Liver (tissue), 3 donors: Measurements from ENCODE around the gene PRELID2.

Experiments used
- GABPA ChIP-seq, 2 donors: IDR thresholded peaks in 1 of 2; conservative IDR thresholded peaks in 1 of 2; 2 replicates each; pipeline ENCODE4 v1.6.1; 2016; ENCODE audit warnings: antibody characterized with exemption in 2 of 2, mild to moderate bottlenecking in 1 of 2, moderate library complexity in 1 of 2
- HNF4G ChIP-seq: IDR thresholded peaks from 2 replicates; pipeline ENCODE4 v1.6.1; 2016; ENCODE audit warnings: antibody characterized with exemption
- JUND ChIP-seq, 2 donors: IDR thresholded peaks; 2 replicates each; pipeline ENCODE4 v1.6.1; 2016; ENCODE audit warnings: antibody characterized with exemption in 2 of 2
- RAD21 ChIP-seq, 2 donors: IDR thresholded peaks; 2 replicates each; pipeline ENCODE4 v1.6.1; 2016; ENCODE audit warnings: antibody characterized with exemption in 2 of 2, mild to moderate bottlenecking in 2 of 2
- RXRA ChIP-seq, 2 donors: IDR thresholded peaks; 2 replicates each; pipeline ENCODE4 v1.6.1; 2017 to 2018; ENCODE audit warnings: antibody characterized with exemption in 2 of 2, mild to moderate bottlenecking in 1 of 2
- SP1 ChIP-seq: IDR thresholded peaks from 2 replicates; pipeline ENCODE4 v1.6.1; 2018; ENCODE audit warnings: antibody characterized with exemption, mild to moderate bottlenecking
- TAF1 ChIP-seq: conservative IDR thresholded peaks from 2 replicates; pipeline ENCODE4 v1.6.1; 2016; ENCODE audit warnings: antibody characterized with exemption, mild to moderate bottlenecking
- YY1 ChIP-seq: IDR thresholded peaks from 2 replicates; pipeline ENCODE4 v1.6.1; 2016; ENCODE audit warnings: antibody characterized with exemption, mild to moderate bottlenecking
- TF ChIP-seq, protein P1 (sequence below): fragments of 150-350 bp; IDR thresholded peaks from 2 replicates; pipeline ENCODE4 v1.5.1; 2017; ENCODE audit warnings: improper control_type of control experiment, low read depth, low read length; ENCODE audit not compliant: missing input control
- TF ChIP-seq, protein P2 (sequence below): IDR thresholded peaks from 2 replicates; pipeline ENCODE4 v1.6.1; 2016; ENCODE audit warnings: antibody characterized with exemption, mild to moderate bottlenecking
- TF ChIP-seq, protein P3 (sequence below): IDR thresholded peaks from 2 replicates; pipeline ENCODE4 v1.6.1; 2016; ENCODE audit warnings: antibody characterized with exemption
- TF ChIP-seq, protein P4 (sequence below): IDR thresholded peaks from 2 replicates; pipeline ENCODE4 v1.6.1; 2016; ENCODE audit warnings: antibody characterized with exemption
- TF ChIP-seq, protein P5 (sequence below): IDR thresholded peaks from 2 replicates; pipeline ENCODE4 v1.6.1; 2016; ENCODE audit warnings: antibody characterized with exemption
- donor health status: healthy.
- donor health status: healthy.

DNA sequence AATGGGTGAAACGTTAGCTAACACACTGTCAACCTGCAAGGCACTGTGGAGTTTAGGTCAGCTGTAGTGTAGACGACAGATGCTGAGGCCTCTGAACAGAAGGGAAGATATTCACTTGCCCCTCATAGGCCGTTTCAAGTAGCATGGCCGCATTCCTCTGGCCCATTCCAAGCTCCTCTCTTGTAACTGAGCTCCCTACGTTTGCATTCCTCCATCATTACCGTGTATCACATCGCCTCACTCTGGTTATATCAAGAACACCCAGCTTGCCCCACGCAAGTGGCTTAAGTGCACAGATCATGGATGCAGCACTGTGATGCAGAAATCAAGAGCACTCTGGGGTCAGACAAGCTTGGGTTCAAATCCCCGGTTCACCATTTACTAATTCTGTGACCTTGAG, 43.3 kb downstream of the PRELID2 start:
- TF ChIP-seq, protein P1, sequence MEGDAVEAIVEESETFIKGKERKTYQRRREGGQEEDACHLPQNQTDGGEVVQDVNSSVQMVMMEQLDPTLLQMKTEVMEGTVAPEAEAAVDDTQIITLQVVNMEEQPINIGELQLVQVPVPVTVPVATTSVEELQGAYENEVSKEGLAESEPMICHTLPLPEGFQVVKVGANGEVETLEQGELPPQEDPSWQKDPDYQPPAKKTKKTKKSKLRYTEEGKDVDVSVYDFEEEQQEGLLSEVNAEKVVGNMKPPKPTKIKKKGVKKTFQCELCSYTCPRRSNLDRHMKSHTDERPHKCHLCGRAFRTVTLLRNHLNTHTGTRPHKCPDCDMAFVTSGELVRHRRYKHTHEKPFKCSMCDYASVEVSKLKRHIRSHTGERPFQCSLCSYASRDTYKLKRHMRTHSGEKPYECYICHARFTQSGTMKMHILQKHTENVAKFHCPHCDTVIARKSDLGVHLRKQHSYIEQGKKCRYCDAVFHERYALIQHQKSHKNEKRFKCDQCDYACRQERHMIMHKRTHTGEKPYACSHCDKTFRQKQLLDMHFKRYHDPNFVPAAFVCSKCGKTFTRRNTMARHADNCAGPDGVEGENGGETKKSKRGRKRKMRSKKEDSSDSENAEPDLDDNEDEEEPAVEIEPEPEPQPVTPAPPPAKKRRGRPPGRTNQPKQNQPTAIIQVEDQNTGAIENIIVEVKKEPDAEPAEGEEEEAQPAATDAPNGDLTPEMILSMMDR, result no peak
- TF ChIP-seq, protein P2, sequence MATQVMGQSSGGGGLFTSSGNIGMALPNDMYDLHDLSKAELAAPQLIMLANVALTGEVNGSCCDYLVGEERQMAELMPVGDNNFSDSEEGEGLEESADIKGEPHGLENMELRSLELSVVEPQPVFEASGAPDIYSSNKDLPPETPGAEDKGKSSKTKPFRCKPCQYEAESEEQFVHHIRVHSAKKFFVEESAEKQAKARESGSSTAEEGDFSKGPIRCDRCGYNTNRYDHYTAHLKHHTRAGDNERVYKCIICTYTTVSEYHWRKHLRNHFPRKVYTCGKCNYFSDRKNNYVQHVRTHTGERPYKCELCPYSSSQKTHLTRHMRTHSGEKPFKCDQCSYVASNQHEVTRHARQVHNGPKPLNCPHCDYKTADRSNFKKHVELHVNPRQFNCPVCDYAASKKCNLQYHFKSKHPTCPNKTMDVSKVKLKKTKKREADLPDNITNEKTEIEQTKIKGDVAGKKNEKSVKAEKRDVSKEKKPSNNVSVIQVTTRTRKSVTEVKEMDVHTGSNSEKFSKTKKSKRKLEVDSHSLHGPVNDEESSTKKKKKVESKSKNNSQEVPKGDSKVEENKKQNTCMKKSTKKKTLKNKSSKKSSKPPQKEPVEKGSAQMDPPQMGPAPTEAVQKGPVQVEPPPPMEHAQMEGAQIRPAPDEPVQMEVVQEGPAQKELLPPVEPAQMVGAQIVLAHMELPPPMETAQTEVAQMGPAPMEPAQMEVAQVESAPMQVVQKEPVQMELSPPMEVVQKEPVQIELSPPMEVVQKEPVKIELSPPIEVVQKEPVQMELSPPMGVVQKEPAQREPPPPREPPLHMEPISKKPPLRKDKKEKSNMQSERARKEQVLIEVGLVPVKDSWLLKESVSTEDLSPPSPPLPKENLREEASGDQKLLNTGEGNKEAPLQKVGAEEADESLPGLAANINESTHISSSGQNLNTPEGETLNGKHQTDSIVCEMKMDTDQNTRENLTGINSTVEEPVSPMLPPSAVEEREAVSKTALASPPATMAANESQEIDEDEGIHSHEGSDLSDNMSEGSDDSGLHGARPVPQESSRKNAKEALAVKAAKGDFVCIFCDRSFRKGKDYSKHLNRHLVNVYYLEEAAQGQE, result no peak
- TF ChIP-seq GABPA (IDR thresholded peaks at IDR 0.05 in 1 of 2, conservative IDR thresholded peaks at IDR 0.05 in 1 of 2) (no peak), HNF4G (no peak), YY1 (no peak), TAF1 (no peak), JUND (IDR thresholded peaks at IDR 0.05) (no peak), SP1 (no peak), RAD21 (IDR thresholded peaks at IDR 0.05) (no peak), RXRA (IDR thresholded peaks at IDR 0.05) (no peak)
- TF ChIP-seq, protein P3, sequence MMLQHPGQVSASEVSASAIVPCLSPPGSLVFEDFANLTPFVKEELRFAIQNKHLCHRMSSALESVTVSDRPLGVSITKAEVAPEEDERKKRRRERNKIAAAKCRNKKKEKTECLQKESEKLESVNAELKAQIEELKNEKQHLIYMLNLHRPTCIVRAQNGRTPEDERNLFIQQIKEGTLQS, result no peak
- TF ChIP-seq, protein P4, sequence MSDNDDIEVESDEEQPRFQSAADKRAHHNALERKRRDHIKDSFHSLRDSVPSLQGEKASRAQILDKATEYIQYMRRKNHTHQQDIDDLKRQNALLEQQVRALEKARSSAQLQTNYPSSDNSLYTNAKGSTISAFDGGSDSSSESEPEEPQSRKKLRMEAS, result no peak
- TF ChIP-seq, protein P5, sequence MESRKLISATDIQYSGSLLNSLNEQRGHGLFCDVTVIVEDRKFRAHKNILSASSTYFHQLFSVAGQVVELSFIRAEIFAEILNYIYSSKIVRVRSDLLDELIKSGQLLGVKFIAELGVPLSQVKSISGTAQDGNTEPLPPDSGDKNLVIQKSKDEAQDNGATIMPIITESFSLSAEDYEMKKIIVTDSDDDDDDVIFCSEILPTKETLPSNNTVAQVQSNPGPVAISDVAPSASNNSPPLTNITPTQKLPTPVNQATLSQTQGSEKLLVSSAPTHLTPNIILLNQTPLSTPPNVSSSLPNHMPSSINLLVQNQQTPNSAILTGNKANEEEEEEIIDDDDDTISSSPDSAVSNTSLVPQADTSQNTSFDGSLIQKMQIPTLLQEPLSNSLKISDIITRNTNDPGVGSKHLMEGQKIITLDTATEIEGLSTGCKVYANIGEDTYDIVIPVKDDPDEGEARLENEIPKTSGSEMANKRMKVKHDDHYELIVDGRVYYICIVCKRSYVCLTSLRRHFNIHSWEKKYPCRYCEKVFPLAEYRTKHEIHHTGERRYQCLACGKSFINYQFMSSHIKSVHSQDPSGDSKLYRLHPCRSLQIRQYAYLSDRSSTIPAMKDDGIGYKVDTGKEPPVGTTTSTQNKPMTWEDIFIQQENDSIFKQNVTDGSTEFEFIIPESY, result no peak
